SK-N-SH (cell line): ENCODE results near the gene PEDS1. TPM values are rescaled to one million over a fixed set of nuclear protein-coding genes. Genes with fewer than 3 reads are reported as not detected.

Experiments used
- CTCF ChIA-PET: fragments of 300-600, 350-600 bp; formaldehyde crosslinking; extraction: SDS; loops from one replicate; lab custom pipeline; 2021; lab: Yijun Ruan, JAX
- POLR2A ChIA-PET: fragments of 350-600 bp; sonication (Branson Sonifier 250); formaldehyde crosslinking; extraction: SDS; loops from one replicate; lab custom pipeline; 2020; ENCODE audit warnings: antibody characterized with exemption, inconsistent platforms; lab: Yijun Ruan, JAX
- DNase-seq: peaks from one replicate; pipeline ENCODE4 v3.0.0; 2012
- H2AFZ ChIP-seq: fragments of 200-600 bp; sonication (generic); 2 replicates; pipeline ENCODE4 v1.8.1; 2016; ENCODE audit warnings: antibody characterized with exemption, mild to moderate bottlenecking, low read depth
- H3F3A ChIP-seq: fragments of 200-600 bp; sonication (generic); replicated peaks from 2 replicates; pipeline ENCODE3; 2016; ENCODE audit warnings: antibody characterized with exemption, mild to moderate bottlenecking; ENCODE audit not compliant: insufficient read depth
- H3K27ac ChIP-seq, 2 experiments: fragments of 200-500 bp in 1 of 2; fragments of 200-600 bp in 1 of 2; sonication (Bioruptor generic) in 1 of 2; sonication (generic), shearing (Covaris generic) in 1 of 2; 2 replicates each; pipeline versions ENCODE4 v1.5.1 to v1.6.1; 2014 to 2016; ENCODE audit warnings: low read depth in 2 of 2, inconsistent platforms in 1 of 2, low read length in 1 of 2, mild to moderate bottlenecking in 1 of 2, mixed read lengths in 1 of 2
- H3K27me3 ChIP-seq: fragments of 200-600 bp; sonication (generic), shearing (Covaris generic); 2 replicates; pipeline ENCODE4 v1.6.1; 2016; ENCODE audit warnings: mixed run types; ENCODE audit not compliant: insufficient read depth
- H3K36me3 ChIP-seq, 2 experiments: fragments of 200-500 bp in 1 of 2; fragments of 200-600 bp in 1 of 2; sonication (Bioruptor generic) in 1 of 2; sonication (generic) in 1 of 2; replicated peaks in 1 of 2; 2 replicates each; pipeline versions ENCODE3 to v1.5.1; 2014 to 2016; ENCODE audit warnings: low read length in 1 of 2, mild to moderate bottlenecking in 1 of 2; ENCODE audit not compliant: insufficient read depth in 2 of 2, control insufficient read depth in 1 of 2
- H3K4me1 ChIP-seq, 2 experiments: fragments of 200-500 bp in 1 of 2; fragments of 200-600 bp in 1 of 2; sonication (Bioruptor generic) in 1 of 2; sonication (generic), shearing (Covaris generic) in 1 of 2; 2 replicates each; pipeline versions ENCODE4 v1.5.1 to v1.6.1; 2014 to 2016; ENCODE audit warnings: low read depth in 1 of 2, low read length in 1 of 2, mixed run types in 1 of 2; ENCODE audit not compliant: insufficient read depth in 2 of 2, control insufficient read depth in 1 of 2
- H3K4me2 ChIP-seq: fragments of 200-600 bp; sonication (generic), shearing (Covaris generic); 2 replicates; pipeline ENCODE4 v1.6.1; 2017; ENCODE audit warnings: mixed run types
- H3K4me3 ChIP-seq, 2 experiments: fragments of 200-500 bp in 1 of 2; fragments of 200-600 bp in 1 of 2; sonication (Bioruptor generic) in 1 of 2; sonication (generic), shearing (Covaris generic) in 1 of 2; 2 replicates each; pipeline versions ENCODE4 v1.5.1 to v1.8.1; 2014 to 2016; ENCODE audit warnings: low read depth in 2 of 2, inconsistent platforms in 1 of 2, low read length in 1 of 2, mild to moderate bottlenecking in 1 of 2, mixed read lengths in 1 of 2, moderate library complexity in 1 of 2
- H3K79me2 ChIP-seq: fragments of 200-600 bp; sonication (generic); 2 replicates; pipeline ENCODE4 v1.8.1; 2017; ENCODE audit warnings: mild to moderate bottlenecking; ENCODE audit not compliant: insufficient read depth
- H3K9ac ChIP-seq: fragments of 200-600 bp; sonication (generic); 2 replicates; pipeline ENCODE4 v1.6.1; 2017; ENCODE audit warnings: mixed run types
- H3K9me2 ChIP-seq: fragments of 200-600 bp; sonication (generic); 2 replicates; pipeline ENCODE4 v1.6.1; 2017; ENCODE audit warnings: mixed run types
- H3K9me3 ChIP-seq: fragments of 200-600 bp; sonication (generic); 2 replicates; pipeline ENCODE4 v1.6.1; 2017; ENCODE audit warnings: mixed run types, mild to moderate bottlenecking, moderate library complexity
- H4K20me1 ChIP-seq: fragments of 200-600 bp; sonication (generic); 2 replicates; pipeline ENCODE4 v1.6.1; 2017; ENCODE audit warnings: mild to moderate bottlenecking, mixed run types; ENCODE audit not compliant: insufficient read depth
- ELF1 ChIP-seq: IDR thresholded peaks from 2 replicates; pipeline ENCODE4 v1.4.0; 2012
- EP300 ChIP-seq, 2 experiments: IDR thresholded peaks; 2 replicates each; pipeline versions ENCODE4 v1.4.0 to v1.6.1; 2012; ENCODE audit warnings: borderline replicate concordance in 1 of 2, low read depth in 1 of 2, low read length in 1 of 2
- EZH2phosphoT487 ChIP-seq: fragments of 200-600 bp; sonication (generic); IDR thresholded peaks from 2 replicates; pipeline ENCODE4 v1.6.1; 2017; ENCODE audit warnings: low read depth, mixed run types, mild to moderate bottlenecking, antibody characterized with exemption, moderate library complexity, borderline replicate concordance
- FOSL2 ChIP-seq: IDR thresholded peaks from 2 replicates; pipeline ENCODE4 v1.4.0; 2012; ENCODE audit warnings: low read depth, mild to moderate bottlenecking, moderate library complexity, borderline replicate concordance
- FOXJ3 ChIP-seq: sonication (generic); formaldehyde crosslinking; IDR thresholded peaks from 2 replicates; pipeline ENCODE4 v1.5.1; 2020; ENCODE audit warnings: mild to moderate bottlenecking, missing genetic modification reagents
- GABPA ChIP-seq: IDR thresholded peaks from 2 replicates; pipeline ENCODE4 v1.4.0; 2012; ENCODE audit warnings: low read depth, mild to moderate bottlenecking
- GATA2 ChIP-seq: sonication (generic); formaldehyde crosslinking; IDR thresholded peaks from 2 replicates; pipeline ENCODE4 v1.5.0; 2020; ENCODE audit warnings: mild to moderate bottlenecking, missing genetic modification reagents
- JUND ChIP-seq: IDR thresholded peaks from 2 replicates; pipeline ENCODE4 v1.4.0; 2012
- MAX ChIP-seq: IDR thresholded peaks from 2 replicates; pipeline ENCODE4 v1.4.0; 2012; ENCODE audit warnings: low read depth
- MEF2A ChIP-seq: IDR thresholded peaks from 2 replicates; pipeline ENCODE4 v1.4.0; 2012; ENCODE audit warnings: low read depth, borderline replicate concordance
- MXI1 ChIP-seq: IDR thresholded peaks from 2 replicates; pipeline ENCODE4 v1.6.1; 2012; ENCODE audit warnings: mild to moderate bottlenecking, low read depth, low read length, improper control_type of control experiment
- PBX3 ChIP-seq: IDR thresholded peaks from 2 replicates; pipeline ENCODE4; 2012
- RAD21 ChIP-seq: IDR thresholded peaks from 2 replicates; pipeline ENCODE4 v1.6.1; 2012; ENCODE audit warnings: mild to moderate bottlenecking, low read length
- RCOR1 ChIP-seq: fragments of 150-350 bp; IDR thresholded peaks from 2 replicates; pipeline ENCODE4 v1.6.1; 2017; ENCODE audit warnings: antibody characterized with exemption, low read length
- RFX5 ChIP-seq: IDR thresholded peaks from 2 replicates; pipeline ENCODE4 v1.6.1; 2012; ENCODE audit warnings: mild to moderate bottlenecking, improper control_type of control experiment, low read length
- RXRA ChIP-seq: IDR thresholded peaks from 2 replicates; pipeline ENCODE4 v1.4.0; 2012; ENCODE audit warnings: low read depth, mild to moderate bottlenecking, borderline replicate concordance
- SMC3 ChIP-seq: IDR thresholded peaks from 2 replicates; pipeline ENCODE4 v1.6.1; 2012; ENCODE audit warnings: low read depth, low read length, improper control_type of control experiment
- TCF12 ChIP-seq: IDR thresholded peaks from 2 replicates; pipeline ENCODE4 v1.4.0; 2012
- TEAD4 ChIP-seq: IDR thresholded peaks from 2 replicates; pipeline ENCODE4 v1.4.0; 2012; ENCODE audit warnings: mild to moderate bottlenecking, borderline replicate concordance; ENCODE audit not compliant: insufficient read depth
- USF2 ChIP-seq: fragments of 150-350 bp; IDR thresholded peaks from 2 replicates; pipeline ENCODE4 v1.6.1; 2017; ENCODE audit warnings: antibody characterized with exemption, low read length, low read depth, borderline replicate concordance
- YY1 ChIP-seq: IDR thresholded peaks from 2 replicates; pipeline ENCODE4 v1.4.0; 2012; ENCODE audit warnings: low read depth, mild to moderate bottlenecking
- ZBTB33 ChIP-seq: IDR thresholded peaks from 2 replicates; pipeline ENCODE4 v1.4.0; 2012; ENCODE audit warnings: low read depth, borderline replicate concordance
- WGBS: methylation state at CpG from one replicate; pipeline ENCODE4 v1.1.6; 2017; ENCODE audit warnings: low lambda C conversion rate; 5-methylcytosine and 5-hydroxymethylcytosine counted together
- polyA plus RNA-seq, 3 experiments: library from polyadenylated mRNA; depleted of rRNA; stranded (reverse); fragments of >200 nt; gene quantifications; 2 replicates each; pipeline ENCODE4 v1.2.3, GENCODE V29; 2012

Gene PEDS1
- polyA plus RNA-seq, 1 of the 3 experiments (the other 2 are of a cell fraction), result 18.3 TPM

DNA sequence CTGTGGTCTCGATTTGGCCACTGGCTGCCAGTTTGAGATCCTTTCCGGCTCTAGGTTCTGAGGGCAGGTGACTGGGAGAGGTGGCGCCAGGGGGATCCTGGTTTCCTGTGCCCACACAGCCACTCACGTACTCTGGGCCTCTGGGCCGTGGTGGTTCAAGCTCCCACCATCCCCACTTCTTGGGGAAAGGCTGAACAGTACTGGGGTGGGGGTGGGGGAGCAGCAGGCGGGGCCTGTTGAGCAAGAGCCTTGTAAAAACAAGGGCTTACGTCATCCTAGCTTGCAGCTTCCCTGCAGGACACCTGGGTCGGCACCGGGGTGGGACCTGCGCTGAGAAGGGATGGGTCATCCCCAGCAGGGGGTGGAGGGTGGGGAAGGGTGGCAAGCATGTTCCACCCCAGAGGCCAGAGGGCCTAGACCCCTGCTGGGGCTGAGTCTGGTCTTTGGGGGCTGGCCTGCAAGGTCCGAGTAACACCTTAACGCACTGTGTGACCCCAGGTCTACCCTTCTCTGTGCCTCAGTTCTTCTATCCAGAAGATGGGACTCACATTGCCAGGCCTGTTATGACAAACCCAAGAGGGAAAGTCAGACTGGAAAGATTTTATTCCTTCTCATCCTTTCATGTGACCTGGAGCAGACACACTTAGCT, 34.0 kb upstream of the PEDS1 start:
- 95% methylated on average over 10 of the region's 12 CpGs for WGBS
- Histone ChIP-seq H3K79me2 (peaks cover 12% of the 10 kb centered on the region), H3K9me3 (no peaks in the 10 kb centered on the region), H4K20me1 (peaks cover 1% of the 10 kb centered on the region), H3K4me2 (no peak overlapping the region), H3K9me2 (no peaks in the 10 kb centered on the region), H3K27me3 (no peaks in the 10 kb centered on the region), H3K36me3 (no peaks in the 10 kb centered on the region), H3K4me3 (no peak overlapping the region), H2AFZ (no peak overlapping the region), H3K4me1 (peaks cover 0 to under 1% of the 10 kb centered on the region in 2 experiments; a peak in 2 of 4 replicates), H3K27ac (no peak overlapping the region), H3F3A (peaks cover 8% of the 10 kb centered on the region)
- ChIA-PET CTCF (interaction anchor here (0.7 to 15.3 kb wide), 13 partner anchors 7 to 540 kb away, joined by 3 to 281 read pairs (median 3); no protein-coding TSS in a partner anchor), POLR2A (no interaction called here)
- no peak for DNase-seq
- no peak for TF ChIP-seq RCOR1
- TF ChIP-seq ELF1, result no peak
- no peak for TF ChIP-seq MXI1
- no peak for TF ChIP-seq RAD21
- no peak for TF ChIP-seq GABPA
- no peak for TF ChIP-seq YY1
- TF ChIP-seq EP300 (IDR thresholded peaks at IDR 0.05; ENCODE audit: borderline replicate concordance in 1 of 2, low read depth in 1 of 2, low read length in 1 of 2), result no peak
- no peak for TF ChIP-seq MAX
- TF ChIP-seq RFX5, result no peak
- TF ChIP-seq TEAD4, result no peak
- TF ChIP-seq FOSL2, result no peak
- TF ChIP-seq SMC3, result no peak
- no peak for TF ChIP-seq GATA2
- no peak for TF ChIP-seq JUND
- no peak for TF ChIP-seq PBX3
- no peak for TF ChIP-seq EZH2phosphoT487
- no peak for TF ChIP-seq RXRA
- no peak for TF ChIP-seq MEF2A
- TF ChIP-seq, all 33 proteins: peak for 0
- H3K9ac ChIP-seq, result no peak overlapping the region

GRCh38 chr20:50186987-50187402, 33.5 kb upstream of the PEDS1 start:
- ChIA-PET POLR2A (no interaction called here), CTCF (interaction anchor here (0.7 to 15.3 kb wide), 11 partner anchors 10 to 540 kb away, joined by 3 to 281 read pairs (median 3); no protein-coding TSS in a partner anchor)
- Histone ChIP-seq H3K36me3 (no peaks in the 10 kb centered on the region), H3K9me2 (no peaks in the 10 kb centered on the region), H3K4me2 (no peak overlapping the region), H3K27ac (no peak overlapping the region), H3K79me2 (peaks cover 7% of the 10 kb centered on the region; the same call in 1 of the 2 replicates), H4K20me1 (no peaks in the 10 kb centered on the region), H3K9ac (no peak overlapping the region), H3K9me3 (no peaks in the 10 kb centered on the region), H2AFZ (no peak overlapping the region), H3K4me3 (no peak overlapping the region), H3K27me3 (no peaks in the 10 kb centered on the region), H3K4me1 (no peaks in the 10 kb centered on the region; a peak in 1 of 4 replicates), H3F3A (peaks cover 8% of the 10 kb centered on the region)
- no peak for DNase-seq
- TF ChIP-seq RFX5 (no peak), TCF12 (no peak), TEAD4 (no peak), EZH2phosphoT487 (no peak), ZBTB33 (no peak), FOXJ3 (CRISPR knock-in tag) (no peak), USF2 (no peak)
- WGBS, result 65% methylated on average over 8 of the region's 8 CpGs
